ENCODE data around the gene PANK1.
"Not testable (repeated sequence)": the region's sequence is repeated elsewhere in the genome, so short reads cannot be mapped to it uniquely, and the experiment has no call there.

Gene PANK1

GRCh38 chr10:89566095-89566950, 78.7 kb downstream of the PANK1 start:
- no peak for DNase-seq

DNA sequence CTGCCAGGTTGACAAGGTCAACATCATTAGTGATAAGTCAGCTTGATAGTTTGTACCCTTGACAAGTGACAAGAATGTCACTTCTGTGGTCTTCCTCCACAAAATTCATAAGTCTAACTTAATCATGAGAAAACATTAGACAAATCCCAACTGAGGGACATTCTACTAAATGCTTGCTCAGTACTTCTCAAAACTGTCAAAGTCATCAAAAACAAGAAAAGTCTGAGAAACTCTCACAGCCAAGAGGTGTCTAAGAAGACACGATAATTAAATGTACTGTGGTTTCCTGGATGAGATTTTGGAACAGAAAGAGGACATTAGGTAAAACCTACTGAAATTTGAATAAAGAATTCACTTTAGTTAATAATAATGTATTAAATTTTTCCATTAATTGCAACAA, 79.9 kb downstream of the PANK1 start:
- DNase-seq: no peak

GRCh38 chr10:89563861-89564478, 81.1 kb downstream of the PANK1 start:
- DNase-seq: no peak

DNA sequence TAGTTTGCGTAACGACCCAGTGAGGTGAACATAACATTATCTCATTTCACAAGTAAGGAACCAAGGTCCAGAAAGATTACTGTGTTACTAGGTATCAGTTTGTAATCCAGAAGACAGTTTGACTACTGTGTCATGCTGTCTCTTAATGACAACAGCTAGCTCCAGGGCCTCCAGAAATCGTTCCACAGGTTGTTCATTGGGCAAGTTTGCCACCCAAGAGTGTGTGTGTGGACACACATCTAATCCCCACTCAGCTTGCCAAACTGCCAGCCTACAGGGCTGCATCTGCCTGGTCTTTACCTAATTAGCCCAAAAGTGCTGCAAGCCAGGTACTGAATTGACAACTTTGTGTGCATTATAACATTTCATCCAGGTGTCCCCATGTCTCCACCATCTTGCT, 81.7 kb downstream of the PANK1 start:
- DNase-seq: no peak

GRCh38 chr10:89556600-89556999, 88.4 kb downstream of the PANK1 start:
- DNase-seq: no peak

DNA sequence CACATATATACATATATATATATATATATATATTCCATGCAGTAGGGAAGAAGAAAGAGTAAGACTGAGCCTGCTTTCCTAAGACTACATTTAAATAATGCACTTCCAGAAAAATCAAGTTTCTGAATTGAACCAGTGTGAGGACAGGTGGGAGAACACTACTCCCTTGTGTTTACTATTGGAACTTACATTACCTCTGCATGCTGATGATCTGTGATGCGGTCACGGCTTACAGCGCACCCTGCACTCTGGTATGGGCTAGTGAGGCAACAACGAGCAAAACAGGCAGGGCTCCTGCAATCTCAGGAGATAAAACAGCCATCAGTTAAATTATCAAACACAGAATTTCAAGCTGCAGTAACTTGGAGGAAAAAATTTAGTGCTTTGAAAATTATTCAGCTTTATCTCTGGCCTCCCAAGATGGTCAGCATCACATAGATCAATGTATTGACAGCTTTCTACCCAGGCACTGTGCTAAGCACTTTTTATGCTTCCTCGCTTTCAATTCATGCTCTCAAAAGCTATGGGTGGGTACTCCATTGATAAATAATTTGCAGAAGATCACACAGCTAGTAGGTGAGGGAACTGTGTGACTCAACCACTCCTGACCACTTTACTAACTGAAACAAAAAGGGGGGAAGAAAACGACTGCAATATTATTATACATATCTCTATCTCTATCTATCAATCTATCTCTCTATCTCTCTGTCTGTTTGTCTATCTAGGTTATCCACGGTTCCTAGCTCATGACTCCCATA, 89.2 kb downstream of the PANK1 start:
- DNase-seq: no peak

DNA sequence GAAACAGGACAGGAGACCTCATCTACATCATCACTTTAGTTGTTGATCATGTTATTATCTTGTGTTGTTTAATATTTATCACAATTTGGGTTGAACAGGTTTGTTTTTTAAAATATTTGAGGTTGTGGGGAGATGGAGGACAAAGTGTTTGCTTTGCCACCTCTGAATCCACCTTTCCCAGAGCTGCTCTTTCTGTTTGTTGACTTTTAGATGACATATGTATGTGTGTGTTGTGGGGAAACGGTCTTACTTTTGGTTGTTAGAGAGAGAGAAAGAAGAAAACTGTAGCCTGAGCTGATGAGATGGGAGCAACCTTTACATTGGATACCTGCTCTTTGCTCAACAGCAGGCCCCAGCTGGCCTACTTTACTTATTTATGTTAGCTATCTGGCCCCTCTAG, 90.6 kb downstream of the PANK1 start:
- DNase-seq: no peak

DNA sequence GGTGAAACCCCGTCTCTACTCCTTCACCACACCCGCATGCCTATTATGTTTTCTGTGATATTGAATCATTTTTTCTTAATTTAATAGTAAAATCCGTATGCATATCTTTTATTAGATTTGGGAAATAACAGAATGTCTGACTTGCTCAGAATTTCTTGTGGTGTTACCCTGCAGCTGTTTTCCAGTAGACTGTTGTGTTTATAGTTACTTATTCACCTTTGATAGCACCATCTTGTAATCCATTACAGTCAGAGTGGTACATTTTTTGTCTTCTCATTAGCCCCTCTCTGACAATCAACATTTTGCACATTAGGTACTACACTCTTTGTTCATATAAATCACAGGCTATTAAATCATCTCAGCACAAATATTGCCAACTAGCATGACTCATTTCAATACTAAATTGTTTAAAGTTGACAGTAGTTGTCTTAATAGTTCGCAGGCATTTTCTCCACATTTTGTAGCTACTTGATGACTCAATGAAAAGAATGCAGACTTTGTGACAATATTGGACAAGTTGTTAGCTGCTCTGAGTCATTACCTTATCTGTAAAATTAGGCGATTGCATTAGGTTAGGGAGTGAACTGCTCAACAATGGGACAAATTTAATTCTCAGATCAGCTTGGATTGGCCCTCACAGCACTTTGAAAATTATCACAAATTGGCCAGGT, 91.8 kb downstream of the PANK1 start:
- DNase-seq: no peak

GRCh38 chr10:89552213-89552612, 92.8 kb downstream of the PANK1 start:
- DNase-seq: no peak

GRCh38 chr10:89550509-89550908, 94.5 kb downstream of the PANK1 start:
- DNase-seq: no peak

DNA sequence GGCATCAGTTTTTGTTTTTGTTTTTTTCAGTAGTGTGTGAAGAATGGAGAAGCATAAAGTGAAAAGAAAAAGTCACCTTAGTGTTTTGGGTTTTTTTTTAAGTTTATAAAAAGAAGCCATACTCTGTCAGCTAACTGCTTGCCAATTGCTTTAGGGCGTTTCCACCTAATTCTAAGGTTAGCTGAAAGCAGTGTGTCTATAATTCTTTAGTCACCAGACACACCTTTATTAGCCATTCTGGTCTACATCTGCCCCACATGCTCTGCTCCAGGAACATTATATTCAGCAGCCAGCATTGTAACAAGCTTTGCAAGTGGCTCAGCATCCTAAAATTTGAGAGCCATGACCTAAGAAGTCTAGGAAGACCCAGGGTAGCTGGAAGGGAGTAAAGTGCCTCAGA, 95.5 kb downstream of the PANK1 start:
- DNase-seq: no peak

DNA sequence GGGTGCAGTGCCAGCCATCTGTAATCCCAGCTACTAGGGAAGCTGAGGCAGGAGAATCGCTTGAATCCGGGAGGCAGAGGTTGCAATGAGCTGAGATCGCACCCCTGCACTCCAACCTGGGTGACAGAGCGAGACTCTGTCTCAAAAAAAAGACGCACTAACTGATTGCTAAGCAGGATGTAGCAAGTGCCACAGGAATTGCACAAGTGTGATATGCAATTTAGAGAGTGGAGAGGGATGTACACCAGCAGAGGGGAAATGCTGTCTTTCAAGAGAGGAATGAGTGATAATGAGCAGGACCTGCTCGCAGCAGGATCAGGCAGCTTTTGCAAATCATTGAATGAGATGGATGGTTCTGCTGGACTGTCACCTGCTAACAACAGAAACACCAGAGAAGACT, 96.4 kb downstream of the PANK1 start:
- DNase-seq: no peak

GRCh38 chr10:89547853-89548513, 97.1 kb downstream of the PANK1 start:
- no peak for DNase-seq

GRCh38 chr10:89546651-89547050, 98.4 kb downstream of the PANK1 start:
- DNase-seq: not testable (repeated sequence)

DNA sequence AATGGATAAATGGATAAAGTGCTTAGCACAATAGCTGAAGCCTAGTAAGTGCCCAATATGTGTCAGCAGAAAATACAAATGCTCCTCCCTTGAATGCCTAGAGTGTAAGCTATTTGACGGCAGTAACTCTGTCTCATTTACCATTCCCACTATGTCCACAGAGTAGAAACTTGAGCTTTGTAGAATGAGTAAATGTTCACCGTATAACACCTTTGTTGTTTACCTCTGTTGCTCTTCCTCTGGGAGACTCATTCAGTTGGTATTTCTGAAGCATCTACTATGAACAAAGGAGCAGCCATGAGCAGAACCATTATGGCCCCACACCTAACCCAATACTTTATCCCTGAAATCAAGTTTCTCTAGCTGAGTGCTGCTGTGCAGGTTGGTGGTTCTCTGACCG, 101.2 kb downstream of the PANK1 start:
- DNase-seq: no peak

DNA sequence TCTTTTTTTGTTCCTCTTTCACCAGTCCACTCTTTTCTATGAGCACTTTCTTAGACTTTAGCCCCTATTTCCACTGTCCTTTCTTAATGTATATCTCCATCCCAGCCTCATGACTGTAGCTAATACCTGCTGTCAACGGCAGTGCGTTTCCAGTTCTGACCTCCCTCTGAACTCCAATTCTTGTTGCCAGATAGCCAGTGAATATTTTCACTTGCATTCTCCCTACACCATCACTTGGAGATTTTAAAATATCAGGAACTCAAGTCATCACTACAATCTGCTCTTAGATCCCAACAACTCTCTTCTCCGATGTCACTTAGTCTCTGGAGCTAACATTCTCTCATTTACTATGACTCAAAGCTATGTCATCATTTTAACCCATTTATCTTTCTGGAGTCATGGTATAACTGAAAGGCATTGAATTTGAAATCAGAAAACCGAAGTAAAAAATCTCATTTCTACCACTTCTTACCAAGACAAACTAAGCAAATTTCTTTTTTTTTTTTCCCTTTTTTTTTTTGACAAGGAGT, 104.6 kb downstream of the PANK1 start:
- DNase-seq: no peak

DNA sequence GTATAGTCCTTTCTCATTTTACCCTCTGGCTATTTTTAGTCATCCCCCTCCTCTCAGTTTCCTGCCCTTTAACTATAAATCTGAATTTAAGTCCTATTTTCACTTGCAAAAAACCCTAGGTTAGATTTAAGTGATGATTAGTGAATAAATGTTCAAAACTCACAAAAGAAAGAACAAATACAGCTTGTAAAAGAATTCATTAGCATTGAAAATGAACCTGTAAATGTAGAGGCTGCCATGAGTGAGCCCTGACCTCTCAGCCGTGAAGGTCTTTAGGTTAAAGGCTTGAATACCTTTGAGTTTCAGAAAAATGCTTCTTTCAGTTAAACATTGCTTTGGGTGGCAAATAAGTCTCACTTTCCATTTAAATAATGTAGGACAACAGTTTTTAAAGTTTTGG, 107.7 kb downstream of the PANK1 start:
- DNase-seq: no peak

GRCh38 chr10:89536013-89536354, 109.1 kb downstream of the PANK1 start:
- no peak for DNase-seq

DNA sequence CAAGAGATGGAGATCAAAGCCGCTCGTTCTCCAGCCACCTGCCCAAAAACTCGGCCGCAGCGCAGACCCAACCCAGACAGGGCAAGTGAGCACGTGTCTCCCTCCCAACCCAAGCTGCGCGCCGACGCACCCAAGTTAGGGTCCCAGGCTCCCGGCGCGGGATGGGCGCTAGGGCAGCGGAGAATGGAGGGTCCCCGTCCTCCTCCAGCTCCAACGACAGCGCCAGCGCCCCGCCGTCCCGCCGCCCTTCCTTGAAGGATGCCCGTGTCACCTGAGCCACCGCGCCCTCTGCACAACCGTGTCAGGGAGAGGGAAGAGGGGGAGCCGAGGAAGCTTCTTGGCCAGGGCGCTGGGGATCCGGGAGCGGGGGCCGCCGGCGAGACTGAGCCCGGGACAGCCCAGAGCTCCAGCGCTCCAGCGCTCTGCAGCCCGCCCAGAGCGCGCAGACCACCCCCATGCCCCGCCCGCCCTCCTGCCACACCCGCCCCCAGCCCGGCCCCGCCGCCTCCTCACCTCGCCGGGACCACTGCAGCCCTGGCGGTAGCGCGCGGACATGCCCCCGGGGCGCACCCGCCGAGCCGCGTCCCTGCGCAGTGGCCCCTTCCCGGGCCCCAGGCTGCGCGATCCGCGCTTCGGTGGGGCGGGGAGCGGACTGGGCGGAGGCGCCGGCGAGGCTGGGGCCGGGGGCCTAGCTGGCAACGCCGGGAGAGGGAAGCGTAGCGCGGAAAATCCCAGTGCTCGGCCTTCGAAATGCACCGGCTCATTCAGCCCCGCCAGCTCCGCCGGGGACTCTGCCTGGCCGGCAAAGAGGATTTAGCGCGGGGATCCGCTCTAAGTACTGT, 109.7 kb downstream of the PANK1 start, which contains the start of gene SLC16A12:
SLC16A12 (minus strand) TSS at position 424 of the 842 bp plus-strand sequence. CDS start 73,016 bp downstream, outside the sequence.
- no peak for DNase-seq

- DNase-seq: no peak
These were observed 110.2 kb downstream of the PANK1 start for GRCh38 chr10:89534826-89535166.

Data from CD4-positive, alpha-beta T cell treated with Interferon gamma for 1 hour (primary cell).